GM20431 (cell line): ENCODE measurements around the gene RALGAPA2.

Experiments
- in situ Hi-C: fragments of 300-500 bp; cut with MseI, MboI; formaldehyde crosslinking; loops from one replicate; pipeline ENCODE4 v1.15.0; 2020; ENCODE audit warnings: low sequenced_read_pairs; ENCODE audit not compliant: unreplicated experiment

The RALGAPA2 gene

GRCh38 chr20:20368418-20369249 is 343.8 kb downstream of the RALGAPA2 start:
- in situ Hi-C loops = loop anchor here (25.0 kb wide), 1 partner anchor 194 kb away; no protein-coding TSS in a partner anchor

- in situ Hi-C loops = loop anchor here (25.0 kb wide), 1 partner anchor 195 kb away; no protein-coding TSS in a partner anchor
These were observed 344.6 kb downstream of the RALGAPA2 start, which contains the start of gene INSM1 for GRCh38 chr20:20367575-20368417. Gene INSM1, plus strand, starts transcription at chr20:20368104. Its CDS starts 164 bp downstream, at chr20:20368268.

- in situ Hi-C loops = loop anchor here (25.0 kb wide), 1 partner anchor 195 kb away; no protein-coding TSS in a partner anchor
These were observed 345.4 kb downstream of the RALGAPA2 start for GRCh38 chr20:20366876-20367574.

- in situ Hi-C loops = loop anchor here (25.0 kb wide), 1 partner anchor 196 kb away; no protein-coding TSS in a partner anchor
These were observed 345.9 kb downstream of the RALGAPA2 start for GRCh38 chr20:20366551-20366875.

- in situ Hi-C loops = loop anchor here (25.0 kb wide), 1 partner anchor 197 kb away; no protein-coding TSS in a partner anchor
These were observed 346.8 kb downstream of the RALGAPA2 start for GRCh38 chr20:20365480-20366161.

- in situ Hi-C loops = loop anchor here (25.0 kb wide), 1 partner anchor 197 kb away; no protein-coding TSS in a partner anchor
These were observed 347.6 kb downstream of the RALGAPA2 start for GRCh38 chr20:20364593-20365479.

- in situ Hi-C loops = loop anchor here (25.0 kb wide), 1 partner anchor 198 kb away; no protein-coding TSS in a partner anchor
These were observed 348.4 kb downstream of the RALGAPA2 start for GRCh38 chr20:20363799-20364592.

- in situ Hi-C loops = loop anchor here (25.0 kb wide), 1 partner anchor 199 kb away; no protein-coding TSS in a partner anchor
These were observed 349.0 kb downstream of the RALGAPA2 start for GRCh38 chr20:20363434-20363798.

GRCh38 chr20:20362774-20363433 is 349.5 kb downstream of the RALGAPA2 start:
- in situ Hi-C loops = loop anchor here (25.0 kb wide), 1 partner anchor 199 kb away; no protein-coding TSS in a partner anchor

GRCh38 chr20:20360464-20360863 is 352.0 kb downstream of the RALGAPA2 start:
- in situ Hi-C loops = loop anchor here (25.0 kb wide), 1 partner anchor 202 kb away; no protein-coding TSS in a partner anchor

- in situ Hi-C loops = loop anchor here (25.0 kb wide), 1 partner anchor 203 kb away; no protein-coding TSS in a partner anchor
These were observed 352.8 kb downstream of the RALGAPA2 start for GRCh38 chr20:20359628-20360027.

GRCh38 chr20:20358801-20359200 is 353.6 kb downstream of the RALGAPA2 start:
- in situ Hi-C loops = loop anchor here (25.0 kb wide), 1 partner anchor 204 kb away; no protein-coding TSS in a partner anchor

GRCh38 chr20:20355503-20355902 is 356.9 kb downstream of the RALGAPA2 start:
- in situ Hi-C loops = loop anchor here (25.0 kb wide), 1 partner anchor 207 kb away; no protein-coding TSS in a partner anchor

- in situ Hi-C loops = loop anchor here (25.0 kb wide), 1 partner anchor 209 kb away; no protein-coding TSS in a partner anchor
These were observed 358.9 kb downstream of the RALGAPA2 start for GRCh38 chr20:20353576-20353975.

- in situ Hi-C loops = no loop called here
These were observed 368.0 kb downstream of the RALGAPA2 start for GRCh38 chr20:20344476-20344875.

- in situ Hi-C loops = no loop called here
These were observed 368.5 kb downstream of the RALGAPA2 start for GRCh38 chr20:20343932-20344331.
